KMS-11 (cell line): ENCODE results near the gene PKIG.

Experiments
- H2AFZ ChIP-seq: fragments of 200-600 bp; sonication (generic); 2 replicates; pipeline ENCODE4 v1.6.1; 2016; ENCODE audit warnings: antibody characterized with exemption, mixed run types, low read depth
- H3K27ac ChIP-seq: fragments of 200-600 bp; sonication (generic); 2 replicates; pipeline ENCODE4 v1.6.1; 2016; ENCODE audit warnings: mild to moderate bottlenecking, mixed run types
- H3K27me3 ChIP-seq: fragments of 200-600 bp; sonication (generic); 2 replicates; pipeline ENCODE4 v1.6.1; 2017; ENCODE audit warnings: mild to moderate bottlenecking, low read depth, mixed run types, moderate library complexity; ENCODE audit not compliant: insufficient read depth
- H3K36me3 ChIP-seq: fragments of 200-600 bp; sonication (generic); 2 replicates; pipeline ENCODE4 v1.6.1; 2017; ENCODE audit warnings: mild to moderate bottlenecking, mixed run types; ENCODE audit not compliant: insufficient read depth
- H3K4me1 ChIP-seq: fragments of 200-600 bp; sonication (generic); 2 replicates; pipeline ENCODE4 v1.6.1; 2016; ENCODE audit warnings: mild to moderate bottlenecking, low read depth, mixed run types; ENCODE audit not compliant: poor library complexity, severe bottlenecking
- H3K4me2 ChIP-seq: fragments of 200-600 bp; sonication (generic); 2 replicates; pipeline ENCODE4 v1.7.0; 2016; ENCODE audit warnings: mild to moderate bottlenecking, mixed run types
- H3K4me3 ChIP-seq: fragments of 200-600 bp; sonication (generic); IDR thresholded peaks from 2 replicates; pipeline ENCODE4 v1.6.1; 2017; ENCODE audit warnings: low read depth, low read length, mixed read lengths; ENCODE audit not compliant: insufficient read depth
- H3K79me2 ChIP-seq: fragments of 200-600 bp; sonication (generic); 2 replicates; pipeline ENCODE4 v1.6.1; 2016; ENCODE audit warnings: low read depth, mixed run types; ENCODE audit not compliant: insufficient read depth
- H3K9ac ChIP-seq: fragments of 200-600 bp; sonication (generic); 2 replicates; pipeline ENCODE4 v1.6.1; 2016; ENCODE audit warnings: mild to moderate bottlenecking, mixed run types
- H4K20me1 ChIP-seq: fragments of 200-600 bp; sonication (generic); 2 replicates; pipeline ENCODE4 v1.6.1; 2016; ENCODE audit warnings: mild to moderate bottlenecking, mixed run types; ENCODE audit not compliant: insufficient read depth
- TF ChIP-seq, protein P1 (sequence below): fragments of 200-600 bp; sonication (generic); conservative IDR thresholded peaks from 2 replicates; pipeline ENCODE4 v1.6.1; 2017; ENCODE audit warnings: low read depth, mild to moderate bottlenecking, antibody characterized with exemption, low read length, moderate library complexity, mixed read lengths

PKIG gene

GRCh38 chr20:44601236-44601671 lies 18.9 kb downstream of the PKIG start:
- Histone ChIP-seq H3K27me3 (no peaks in the 10 kb centered on the region), H4K20me1 (no peaks in the 10 kb centered on the region; the same call in 1 of the 2 replicates), H3K4me2 (0 out of 2 replicates have a peak overlapping the region, but pooled peaks have one; percentile 5), H3K79me2 (no peaks in the 10 kb centered on the region), H3K36me3 (no peaks in the 10 kb centered on the region), H3K4me3 (no peak overlapping the region), H3K27ac (no peak overlapping the region), H2AFZ (no peak overlapping the region), H3K9ac (no peak overlapping the region), H3K4me1 (peaks cover 17% of the 10 kb centered on the region)
- TF ChIP-seq, protein P1, sequence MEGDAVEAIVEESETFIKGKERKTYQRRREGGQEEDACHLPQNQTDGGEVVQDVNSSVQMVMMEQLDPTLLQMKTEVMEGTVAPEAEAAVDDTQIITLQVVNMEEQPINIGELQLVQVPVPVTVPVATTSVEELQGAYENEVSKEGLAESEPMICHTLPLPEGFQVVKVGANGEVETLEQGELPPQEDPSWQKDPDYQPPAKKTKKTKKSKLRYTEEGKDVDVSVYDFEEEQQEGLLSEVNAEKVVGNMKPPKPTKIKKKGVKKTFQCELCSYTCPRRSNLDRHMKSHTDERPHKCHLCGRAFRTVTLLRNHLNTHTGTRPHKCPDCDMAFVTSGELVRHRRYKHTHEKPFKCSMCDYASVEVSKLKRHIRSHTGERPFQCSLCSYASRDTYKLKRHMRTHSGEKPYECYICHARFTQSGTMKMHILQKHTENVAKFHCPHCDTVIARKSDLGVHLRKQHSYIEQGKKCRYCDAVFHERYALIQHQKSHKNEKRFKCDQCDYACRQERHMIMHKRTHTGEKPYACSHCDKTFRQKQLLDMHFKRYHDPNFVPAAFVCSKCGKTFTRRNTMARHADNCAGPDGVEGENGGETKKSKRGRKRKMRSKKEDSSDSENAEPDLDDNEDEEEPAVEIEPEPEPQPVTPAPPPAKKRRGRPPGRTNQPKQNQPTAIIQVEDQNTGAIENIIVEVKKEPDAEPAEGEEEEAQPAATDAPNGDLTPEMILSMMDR: no peak

DNA sequence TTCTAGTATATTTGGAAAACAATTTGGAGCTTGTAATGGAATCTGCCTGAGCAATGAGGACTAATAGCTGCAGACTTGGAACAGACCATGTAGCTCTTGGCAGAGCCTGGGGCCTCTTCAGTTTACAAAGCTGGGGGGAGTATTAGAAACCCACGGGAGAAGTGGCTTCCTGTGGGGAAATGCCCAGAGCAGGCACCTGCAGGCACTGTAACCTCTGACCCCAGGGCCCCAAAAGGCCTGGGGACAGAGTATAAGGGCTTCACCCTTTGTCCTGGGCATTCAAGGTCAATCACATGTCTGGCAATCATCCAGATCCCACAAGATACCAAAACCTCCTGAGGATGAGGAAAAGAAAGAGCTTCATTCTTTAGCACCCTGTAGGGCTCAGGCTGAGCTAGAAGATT lies 19.4 kb downstream of the PKIG start:
- H3K4me3 ChIP-seq: no peak overlapping the region
- H3K27ac ChIP-seq: no peak overlapping the region
- H4K20me1 ChIP-seq: no peaks in the 10 kb centered on the region; the same call in 1 of the 2 replicates
- H3K9ac ChIP-seq: no peak overlapping the region
- H3K27me3 ChIP-seq: no peaks in the 10 kb centered on the region
- H3K79me2 ChIP-seq: no peaks in the 10 kb centered on the region
- no peaks in the 10 kb centered on the region for H3K36me3 ChIP-seq
- H2AFZ ChIP-seq: no peak overlapping the region
- H3K4me2 ChIP-seq: peak overlapping the region; percentile 5; the same call in 1 of the 2 replicates
- TF ChIP-seq, protein P1: no peak
- peaks cover 17% of the 10 kb centered on the region for H3K4me1 ChIP-seq

GRCh38 chr20:44603327-44603726 lies 20.9 kb downstream of the PKIG start:
- Histone ChIP-seq H4K20me1 (no peaks in the 10 kb centered on the region; the same call in 1 of the 2 replicates), H3K36me3 (no peaks in the 10 kb centered on the region), H3K79me2 (no peaks in the 10 kb centered on the region), H3K4me3 (no peak overlapping the region), H3K9ac (no peak overlapping the region), H3K4me2 (no peak overlapping the region), H3K27ac (no peak overlapping the region), H3K27me3 (no peaks in the 10 kb centered on the region), H2AFZ (no peak overlapping the region), H3K4me1 (peaks cover 15% of the 10 kb centered on the region)
- TF ChIP-seq, protein P1: peak; percentile 44

- H3K4me2 ChIP-seq: no peak overlapping the region
- H4K20me1 ChIP-seq: no peaks in the 10 kb centered on the region; the same call in 1 of the 2 replicates
- TF ChIP-seq, protein P1: no peak
- peaks cover 38% of the 10 kb centered on the region for H3K4me1 ChIP-seq
- no peak overlapping the region for H2AFZ ChIP-seq
- no peak overlapping the region for H3K27ac ChIP-seq
- H3K79me2 ChIP-seq: no peaks in the 10 kb centered on the region
- no peaks in the 10 kb centered on the region for H3K36me3 ChIP-seq
- H3K27me3 ChIP-seq: no peaks in the 10 kb centered on the region
- H3K4me3 ChIP-seq: no peak overlapping the region
- H3K9ac ChIP-seq: no peak overlapping the region
These were observed 24.5 kb downstream of the PKIG start for GRCh38 chr20:44606725-44607441.
